Muscle layer of duodenum (tissue), 2 donors: ENCODE measurements around the gene FAM221A.

ENCODE experiments used
- H3K27ac ChIP-seq: one replicate; pipeline ENCODE4 v1.7.0; 2013; ENCODE audit warnings: mild to moderate bottlenecking, low read length
- H3K27me3 ChIP-seq: one replicate; pipeline ENCODE4 v1.7.0; 2013; ENCODE audit warnings: low read depth, mild to moderate bottlenecking, control low read depth, low read length
- H3K36me3 ChIP-seq, 2 donors: one replicate each; pipeline ENCODE4 v1.7.0; 2013; ENCODE audit warnings: low read length in 2 of 2, control low read depth in 1 of 2, mild to moderate bottlenecking in 1 of 2; ENCODE audit not compliant: insufficient read depth in 2 of 2, control insufficient read depth in 1 of 2
- H3K4me1 ChIP-seq, 2 donors: one replicate each; pipeline ENCODE4 v1.7.0; 2013; ENCODE audit warnings: low read length in 2 of 2, mild to moderate bottlenecking in 2 of 2, control low read depth in 1 of 2, moderate library complexity in 1 of 2; ENCODE audit not compliant: insufficient read depth in 2 of 2, control insufficient read depth in 1 of 2
- H3K4me3 ChIP-seq, 2 donors: one replicate each; pipeline ENCODE4 v1.7.0; 2013; ENCODE audit warnings: low read length in 2 of 2, low read depth in 1 of 2, mild to moderate bottlenecking in 1 of 2
- H3K9me3 ChIP-seq, 2 donors: one replicate each; pipeline ENCODE4 v1.7.0; 2013; ENCODE audit warnings: low read length in 2 of 2, control low read depth in 1 of 2, mild to moderate bottlenecking in 1 of 2; ENCODE audit not compliant: control insufficient read depth in 1 of 2
- donor health status: healthy.

FAM221A gene

DNA sequence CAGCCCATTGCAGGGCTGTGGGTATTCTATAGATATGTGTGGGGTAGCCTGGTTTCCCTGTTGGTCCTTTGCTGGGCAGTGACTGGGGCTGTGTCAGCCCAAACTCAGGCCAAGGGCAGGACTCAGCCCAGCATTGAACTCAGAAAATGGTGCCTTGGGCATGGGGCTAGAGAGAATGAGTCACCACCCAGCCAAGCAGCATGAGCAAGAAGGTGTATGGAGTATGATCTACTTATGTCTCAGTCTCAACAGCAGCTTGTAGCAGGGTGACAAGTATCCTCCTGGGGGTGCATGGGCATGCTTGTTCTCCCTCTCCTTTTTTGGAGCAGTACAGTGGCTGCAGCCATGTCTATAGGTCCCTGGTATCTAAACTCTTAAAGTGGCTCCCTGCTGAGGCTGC is 62.1 kb downstream of the FAM221A start:
- no peaks in the 10 kb centered on the region for H3K27me3 ChIP-seq
- H3K4me3 ChIP-seq: no peak overlapping the region
- H3K9me3 ChIP-seq: peaks cover 3 to 34% of the 10 kb centered on the region in 2 donors
- no peaks in the 10 kb centered on the region for H3K4me1 ChIP-seq
- H3K36me3 ChIP-seq: no peaks in the 10 kb centered on the region
- H3K27ac ChIP-seq: no peak overlapping the region

DNA sequence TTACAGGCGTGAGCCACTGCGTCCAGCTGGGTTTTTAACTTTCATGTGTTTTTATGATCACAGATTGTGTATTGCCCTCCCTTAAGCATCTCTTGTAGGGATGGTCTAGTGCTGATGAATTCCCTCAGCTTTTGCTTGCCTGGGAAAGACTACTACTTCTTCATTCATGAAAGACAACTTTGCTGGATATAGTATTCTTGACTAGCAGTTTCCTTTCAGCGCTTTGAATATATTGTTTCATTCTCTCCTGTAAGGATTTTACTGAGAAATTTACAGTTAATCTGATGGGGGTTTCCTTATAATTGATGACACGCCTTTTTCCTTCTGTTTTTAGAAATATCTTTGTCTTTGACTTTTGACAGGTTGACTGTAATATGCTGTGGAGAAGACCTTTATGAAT is 63.2 kb downstream of the FAM221A start:
- peaks cover 3 to 34% of the 10 kb centered on the region in 2 donors for H3K9me3 ChIP-seq
- no peaks in the 10 kb centered on the region for H3K27me3 ChIP-seq
- H3K27ac ChIP-seq: no peak overlapping the region
- H3K4me1 ChIP-seq: no peaks in the 10 kb centered on the region
- H3K4me3 ChIP-seq: no peak overlapping the region
- H3K36me3 ChIP-seq: no peaks in the 10 kb centered on the region

DNA sequence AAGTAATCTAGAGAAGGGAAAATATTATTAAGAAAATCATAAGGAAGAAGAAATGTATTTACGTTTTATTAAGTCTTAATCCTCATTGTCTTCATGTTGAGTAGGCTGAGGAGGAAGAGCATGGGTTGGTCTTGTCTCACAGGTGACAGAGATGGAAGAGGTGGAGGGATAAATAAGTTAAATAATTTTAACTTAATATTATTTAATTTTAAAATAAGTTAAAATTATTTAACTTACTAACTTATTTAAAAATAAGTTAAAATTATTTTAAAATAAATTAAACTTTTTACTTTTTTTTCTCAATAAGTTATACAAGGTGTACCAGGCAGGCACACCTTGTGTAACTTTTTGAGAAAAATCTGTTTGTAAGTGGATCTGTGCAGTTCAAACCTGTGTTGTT is 66.6 kb downstream of the FAM221A start:
- Histone ChIP-seq H3K4me1 (no peaks in the 10 kb centered on the region), H3K27me3 (no peaks in the 10 kb centered on the region), H3K36me3 (no peaks in the 10 kb centered on the region), H3K27ac (no peak overlapping the region), H3K4me3 (no peak overlapping the region), H3K9me3 (peaks cover 3 to 29% of the 10 kb centered on the region in 2 donors)

DNA sequence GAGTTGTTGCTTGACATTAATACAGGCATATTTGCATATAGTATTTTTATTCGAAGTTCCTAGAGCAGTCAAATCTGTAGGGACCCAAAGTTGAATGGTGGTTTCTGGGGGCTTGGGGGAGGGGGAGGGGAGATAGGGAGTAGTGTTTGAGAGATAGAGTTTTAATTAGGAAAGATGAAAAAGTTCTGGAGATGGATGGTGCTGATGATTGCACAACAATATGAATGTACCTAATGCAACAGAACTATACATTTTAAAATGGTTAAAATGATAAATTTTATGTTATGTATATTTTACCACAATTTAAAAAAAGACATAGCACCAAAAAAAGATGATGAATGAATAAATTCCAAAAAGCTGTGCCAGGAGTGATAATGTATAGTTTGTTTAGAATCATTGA is 71.9 kb downstream of the FAM221A start:
- H3K27me3 ChIP-seq: no peaks in the 10 kb centered on the region
- no peak overlapping the region for H3K4me3 ChIP-seq
- no peaks in the 10 kb centered on the region for H3K9me3 ChIP-seq
- H3K27ac ChIP-seq: no peak overlapping the region
- H3K36me3 ChIP-seq: no peaks in the 10 kb centered on the region
- H3K4me1 ChIP-seq: no peaks in the 10 kb centered on the region
